GM21717 (cell line): ENCODE measurements around the gene FKBP11.
A peak's percentile ranks its signal among the peaks of the same experiment; 100 is the strongest.
"Not testable (repeated sequence)": the region's sequence is repeated elsewhere in the genome, so short reads cannot be mapped to it uniquely, and the experiment has no call there.

Source experiments
- ATAC-seq: cut with Tn5 transposase; IDR thresholded peaks from one replicate; pipeline ENCODE4 v1.9.1; 2021; ENCODE audit warnings: mild to moderate bottlenecking, moderate library complexity; ENCODE audit not compliant: unreplicated experiment

FKBP11 gene

GRCh38 chr12:48917857-48918537, 7.3 kb downstream of the FKBP11 start:
- no peak for ATAC-seq

- no peak for ATAC-seq
Observed at GRCh38 chr12:48910196-48910595, 15.1 kb downstream of the FKBP11 start.

GRCh38 chr12:48909698-48910097, 15.6 kb downstream of the FKBP11 start:
- not testable (repeated sequence) for ATAC-seq

- no peak for ATAC-seq
Observed at GRCh38 chr12:48907245-48907644, 18.0 kb downstream of the FKBP11 start.

- ATAC-seq, result peak; percentile 81
Observed at GRCh38 chr12:48903982-48904411, 21.3 kb downstream of the FKBP11 start.

GRCh38 chr12:48903363-48903981, 21.8 kb downstream of the FKBP11 start:
- ATAC-seq, result no peak

GRCh38 chr12:48901278-48901677, 24.0 kb downstream of the FKBP11 start:
- ATAC-seq, result no peak

- ATAC-seq, result no peak
Observed at GRCh38 chr12:48899651-48900050, 25.6 kb downstream of the FKBP11 start.

GRCh38 chr12:48894271-48894670, 31.0 kb downstream of the FKBP11 start:
- no peak for ATAC-seq

- ATAC-seq, result peak; percentile 67
Observed at GRCh38 chr12:48890657-48891418, 34.5 kb downstream of the FKBP11 start.

- no peak for ATAC-seq
Observed at GRCh38 chr12:48889679-48890078, 35.6 kb downstream of the FKBP11 start.

GRCh38 chr12:48883305-48884161, 41.8 kb downstream of the FKBP11 start:
- ATAC-seq, result no peak

- no peak for ATAC-seq
Observed at GRCh38 chr12:48882972-48883304, 42.4 kb downstream of the FKBP11 start.

GRCh38 chr12:48882315-48882687, 43.0 kb downstream of the FKBP11 start:
- ATAC-seq, result no peak

GRCh38 chr12:48881686-48882314, 43.5 kb downstream of the FKBP11 start:
- no peak for ATAC-seq

GRCh38 chr12:48880647-48881046, 44.6 kb downstream of the FKBP11 start:
- no peak for ATAC-seq

GRCh38 chr12:48878548-48878947, 46.7 kb downstream of the FKBP11 start:
- ATAC-seq, result no peak

GRCh38 chr12:48875944-48876515, 49.3 kb downstream of the FKBP11 start:
- no peak for ATAC-seq

- ATAC-seq, result not testable (repeated sequence)
Observed at GRCh38 chr12:48873534-48873933, 51.8 kb downstream of the FKBP11 start.

- no peak for ATAC-seq
Observed at GRCh38 chr12:48873096-48873495, 52.2 kb downstream of the FKBP11 start.
